Upper lobe of left lung (tissue), 6 donors: Measurements from ENCODE around the gene TYW5. TPM values are rescaled to one million over a fixed set of nuclear protein-coding genes. Genes with fewer than 3 reads are reported as not detected.

ENCODE experiments used
- ATAC-seq, 2 donors: fragments of 200-7000 bp; cut with Tn5 transposase; one replicate each; pipeline ENCODE4 v1.9.1; 2022; ENCODE audit warnings: mild to moderate bottlenecking in 2 of 2, moderate library complexity in 2 of 2; ENCODE audit not compliant: low FRiP score in 2 of 2
- DNase-seq, 2 donors: peaks; one replicate each; pipeline ENCODE4 v3.0.0-alpha.2; 2019 to 2020
- H3K27ac ChIP-seq, 4 donors: fragments of 200-600 bp; sonication (generic); one replicate each; pipeline ENCODE4 v1.5.1; 2016 to 2019
- H3K27me3 ChIP-seq, 4 donors: fragments of 200-600 bp; sonication (generic); one replicate each; pipeline ENCODE4 v1.5.1; 2017 to 2019
- H3K36me3 ChIP-seq, 4 donors: fragments of 200-600 bp; sonication (generic); one replicate each; pipeline ENCODE4 v1.5.1; 2016 to 2019
- H3K4me1 ChIP-seq, 4 donors: fragments of 200-600 bp; sonication (generic); one replicate each; pipeline ENCODE4 v1.5.1; 2018 to 2019
- H3K4me3 ChIP-seq, 4 donors: fragments of 200-600 bp; sonication (generic); one replicate each; pipeline ENCODE4 v1.5.1; 2017 to 2019; ENCODE audit warnings: mild to moderate bottlenecking in 2 of 4, moderate library complexity in 1 of 4
- H3K9me3 ChIP-seq, 4 donors: fragments of 200-600 bp; sonication (generic); one replicate each; pipeline ENCODE4 v1.5.1; 2018 to 2019
- CTCF ChIP-seq, 6 experiments: fragments of 450-650 bp in 4 of 6; fragments of 200-600 bp in 2 of 6; sonication (generic) in 2 of 6; IDR thresholded peaks; one replicate each; pipeline ENCODE4 v1.5.1; 2016 to 2019; ENCODE audit warnings: antibody characterized with exemption in 6 of 6
- EP300 ChIP-seq, 4 donors: sonication (generic); formaldehyde crosslinking; IDR thresholded peaks; one replicate each; pipeline ENCODE4 v1.5.1; 2017; ENCODE audit warnings: antibody characterized with exemption in 4 of 4, control low read depth in 2 of 4
- POLR2A ChIP-seq, 4 donors: fragments of 450-650 bp; IDR thresholded peaks; one replicate each; pipeline ENCODE4 v1.5.1; 2016 to 2017; ENCODE audit warnings: antibody characterized with exemption in 4 of 4, mild to moderate bottlenecking in 2 of 4
- POLR2AphosphoS5 ChIP-seq, 2 donors: sonication (generic); formaldehyde crosslinking; IDR thresholded peaks; one replicate each; pipeline ENCODE4 v1.5.1; 2017; ENCODE audit warnings: antibody characterized with exemption in 2 of 2
- small RNA-seq, 4 donors: library from RNA; depleted of rRNA; stranded (forward); fragments of <200 nt; gene quantifications; one replicate each; pipeline ENCODE3, GENCODE V24; 2016
- total RNA-seq, 6 donors: library from RNA; depleted of rRNA in 4 of 6; stranded (reverse); fragments of >200 nt in 4 of 6; gene quantifications; one replicate each; pipeline versions ENCODE4 v1.1.0 to v1.2.1, GENCODE V29; 2016 to 2021
- donor health status: DM: no; HTN: no; CAD: no; lungs with moderate emphysema.
- donor health status: DM: no; HTN: yes; CAD: no; lungs with severe emphysema.

The TYW5 gene
- total RNA-seq, 6 donors from 2014 or later = 3.1 to 17.8 (median 7.2) TPM

GRCh38 chr2:199882667-199883066 lies 72.6 kb downstream of the TYW5 start:
- Histone ChIP-seq H3K9me3 (no peaks in the 10 kb centered on the region), H3K27ac (no peak overlapping the region), H3K4me1 (no peaks in the 10 kb centered on the region), H3K4me3 (no peak overlapping the region), H3K36me3 (no peaks in the 10 kb centered on the region), H3K27me3 (no peaks in the 10 kb centered on the region)
- no peak for DNase-seq
- no peak for ATAC-seq
- TF ChIP-seq EP300 (IDR thresholded peaks at IDR 0.05) (no peak), POLR2AphosphoS5 (IDR thresholded peaks at IDR 0.05) (no peak), POLR2A (IDR thresholded peaks at IDR 0.05) (no peak), CTCF (IDR thresholded peaks at IDR 0.05) (no peak)

Small RNA genes within 50 kb of the gene (small RNA-seq; reads per million reads assigned to genes)
- 0 reads per million in 4 donors for gene RN7SL717P

Other genes with a start within 250 kb of the TYW5 start
- gene FTCDNL1, start 104.3 kb downstream of the TYW5 start, total RNA-seq = 1 to 10 TPM; 2.8 to 4.2 (median 3.1) TPM
- gene C2orf69, start 44.2 kb downstream of the TYW5 start, total RNA-seq = 10 to 100 TPM in 4 of 6 donors, 1 to 10 TPM in 2; 6.0 to 14.9 (median 11.5) TPM
- 10 to 100 TPM in 4 of 6 donors, 1 to 10 TPM in 2; 2.1 to 25.1 (median 13.4) TPM for gene MAIP1, start 91 bp upstream of the TYW5 start, total RNA-seq